Embryonic facial prominence (tissue), 1 donor: ENCODE results near the gene KCNIP4.

Experiments used
- DNase-seq: peaks from one replicate; pipeline ENCODE4 v3.0.0-alpha.2; 2016; ENCODE audit errors: extremely low spot score

The KCNIP4 gene

DNA sequence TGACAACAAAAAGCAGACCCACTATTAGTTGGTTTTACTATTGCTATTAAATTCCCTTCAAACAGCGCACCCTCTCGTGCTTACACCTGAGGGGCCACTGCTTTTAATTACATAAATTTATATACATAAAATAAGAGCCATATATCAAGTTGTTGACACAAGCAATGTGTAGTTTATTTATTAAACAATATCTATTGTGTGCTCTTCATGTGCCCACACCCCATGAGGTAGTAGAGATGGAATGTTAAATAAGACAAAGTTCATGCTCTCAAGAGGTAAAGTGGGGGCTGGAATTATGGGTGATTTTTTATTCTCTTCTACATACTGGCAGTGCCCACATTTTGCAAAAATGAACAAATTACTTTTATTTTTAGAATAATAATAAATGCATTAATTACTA, 47.3 kb downstream of the KCNIP4 start:
- no peak for DNase-seq

DNA sequence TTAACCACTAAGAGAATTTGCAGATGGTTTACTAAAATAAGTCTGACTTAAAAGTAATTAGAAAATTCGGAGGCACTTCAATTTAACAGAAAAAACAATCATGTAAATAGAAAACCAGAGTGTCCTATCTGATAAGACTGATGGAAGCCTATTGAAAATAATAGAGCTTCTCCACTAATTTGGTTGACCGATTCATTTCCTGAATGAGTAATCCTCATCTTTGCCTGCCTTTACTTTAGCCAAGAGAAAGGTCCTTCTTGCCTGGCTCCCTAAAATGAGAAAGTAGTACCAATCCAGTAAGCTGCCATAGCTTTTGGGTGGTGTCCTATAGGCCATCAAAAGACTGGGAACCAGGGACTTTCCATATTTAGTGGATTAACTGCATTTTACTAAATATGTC, 48.4 kb downstream of the KCNIP4 start:
- no peak for DNase-seq

DNA sequence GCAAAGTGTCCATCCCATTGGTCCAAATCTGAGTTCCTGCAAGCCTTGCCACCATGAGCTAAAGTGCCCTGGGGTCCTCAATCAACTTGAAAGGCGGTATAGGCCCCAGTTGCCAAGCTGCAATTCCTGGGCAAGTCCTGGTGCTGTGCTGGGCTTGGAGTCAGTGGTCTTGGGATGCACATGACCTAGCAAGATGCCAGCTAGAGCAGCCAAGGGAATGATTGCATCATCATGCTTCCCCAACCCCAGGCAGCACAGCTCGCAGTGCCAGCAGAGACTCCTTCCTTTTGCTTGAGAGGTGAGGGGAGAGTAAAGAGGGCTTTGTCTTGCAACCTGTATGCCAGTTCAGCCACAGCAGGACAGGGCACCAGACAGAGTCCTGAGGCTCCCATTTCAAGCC, 50.5 kb downstream of the KCNIP4 start:
- no peak for DNase-seq

DNA sequence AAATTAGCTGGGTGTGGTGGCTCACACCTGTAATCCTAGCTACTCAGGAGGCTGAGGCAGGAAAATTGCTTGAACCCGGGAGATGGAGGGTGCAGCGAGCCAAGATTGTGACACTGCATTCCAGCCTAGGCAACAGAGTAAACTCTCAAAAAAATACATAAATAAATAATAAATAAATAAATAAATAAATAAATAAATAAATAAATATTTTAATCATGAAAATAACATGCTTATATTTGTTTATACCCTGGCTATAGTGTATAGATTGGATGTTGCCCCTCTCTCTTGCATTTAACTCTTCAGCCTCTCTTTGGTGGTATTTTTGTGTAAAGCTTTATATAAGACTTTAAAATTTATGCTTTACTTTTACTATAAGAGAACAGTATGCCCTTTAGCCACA, 51.8 kb downstream of the KCNIP4 start:
- no peak for DNase-seq

DNA sequence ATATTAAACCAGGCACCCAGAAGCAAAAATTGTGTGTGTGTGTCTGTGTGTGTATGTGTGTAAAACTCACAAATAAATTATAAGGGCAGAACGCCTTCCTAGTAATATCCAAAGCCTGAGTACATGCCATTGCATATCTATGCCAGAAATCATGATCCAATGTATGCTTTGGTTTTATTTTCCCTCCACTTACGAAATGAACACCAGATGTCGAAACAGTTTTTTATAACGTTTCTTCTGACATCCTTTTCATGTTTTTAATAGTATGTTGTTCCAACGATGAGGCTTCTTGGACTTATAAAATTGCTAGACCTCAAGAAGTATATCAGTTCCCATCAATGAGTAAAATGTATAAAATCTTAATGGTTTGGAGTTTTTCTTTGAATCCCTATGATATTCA, 55.4 kb downstream of the KCNIP4 start:
- no peak for DNase-seq

DNA sequence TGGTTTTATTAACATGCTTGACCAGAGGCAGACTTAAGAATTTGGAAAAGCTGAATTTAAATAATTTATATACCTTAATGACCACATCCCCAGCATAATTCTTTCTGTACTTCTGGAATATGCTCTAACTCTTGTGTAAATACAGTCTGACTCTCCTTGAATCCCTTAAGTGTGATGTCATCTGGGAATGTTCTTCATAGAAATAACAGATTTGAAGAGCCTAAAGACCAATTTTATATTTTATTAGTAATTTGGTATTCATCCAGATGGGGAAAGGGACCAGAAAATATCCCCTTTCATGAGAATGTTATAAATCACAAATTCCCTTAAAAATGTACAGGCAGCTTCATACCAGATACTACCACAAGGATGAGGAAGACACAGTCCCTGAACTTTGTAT, 58.3 kb downstream of the KCNIP4 start:
- DNase-seq: no peak

DNA sequence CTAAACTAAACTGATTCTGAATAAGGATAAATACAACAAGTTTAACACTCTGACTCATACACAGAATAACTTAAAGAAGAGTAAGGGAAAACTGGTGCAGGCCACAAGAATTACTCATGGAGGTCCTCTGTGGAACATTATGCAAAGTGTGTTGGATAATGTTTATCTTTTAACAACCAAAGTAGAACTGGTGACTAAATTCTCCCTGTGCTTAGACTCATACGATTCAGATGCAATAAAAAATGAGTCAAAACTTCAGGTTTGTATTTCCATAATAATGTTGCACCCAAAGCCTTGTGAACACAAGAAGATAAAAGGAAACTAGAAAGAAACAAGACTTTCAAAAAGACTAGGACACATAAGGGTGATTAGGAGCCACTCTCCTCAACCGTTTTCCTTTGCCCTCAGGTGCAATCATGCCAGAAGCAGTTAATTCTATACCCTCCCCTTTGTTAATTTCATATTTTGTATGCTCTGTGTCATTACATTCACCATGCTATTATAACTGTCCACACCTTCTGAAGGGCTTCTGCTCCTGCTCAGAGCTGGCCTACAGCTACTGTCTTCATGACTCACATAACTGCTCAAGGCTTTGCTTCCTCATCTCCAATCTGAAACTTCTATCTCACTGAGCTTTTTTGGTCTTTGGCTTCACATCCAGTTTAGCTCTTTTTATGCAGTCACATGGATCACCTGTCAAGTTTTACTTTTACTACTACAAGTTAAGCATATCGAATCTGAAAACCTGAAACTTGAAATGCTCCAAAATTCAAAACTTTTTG, 60.2 kb downstream of the KCNIP4 start:
- no peak for DNase-seq

DNA sequence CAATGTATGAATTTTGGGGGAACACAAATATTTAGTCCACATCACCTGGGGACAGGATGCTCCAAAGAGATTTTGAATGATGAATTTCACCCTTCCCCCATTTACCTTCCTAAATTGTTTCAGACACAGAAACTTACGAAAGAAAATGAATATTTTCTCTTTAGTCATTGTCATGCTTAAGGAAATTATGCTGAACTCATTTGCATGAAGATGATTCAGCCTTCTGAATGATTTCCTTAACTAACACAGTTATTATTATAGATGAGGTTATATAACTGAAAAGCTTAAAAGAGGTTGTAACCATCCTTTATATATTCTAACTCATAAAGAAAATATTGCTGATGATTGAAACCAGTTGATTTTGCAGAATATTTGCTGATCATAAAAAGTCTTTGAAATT, 61.1 kb downstream of the KCNIP4 start:
- no peak for DNase-seq

DNA sequence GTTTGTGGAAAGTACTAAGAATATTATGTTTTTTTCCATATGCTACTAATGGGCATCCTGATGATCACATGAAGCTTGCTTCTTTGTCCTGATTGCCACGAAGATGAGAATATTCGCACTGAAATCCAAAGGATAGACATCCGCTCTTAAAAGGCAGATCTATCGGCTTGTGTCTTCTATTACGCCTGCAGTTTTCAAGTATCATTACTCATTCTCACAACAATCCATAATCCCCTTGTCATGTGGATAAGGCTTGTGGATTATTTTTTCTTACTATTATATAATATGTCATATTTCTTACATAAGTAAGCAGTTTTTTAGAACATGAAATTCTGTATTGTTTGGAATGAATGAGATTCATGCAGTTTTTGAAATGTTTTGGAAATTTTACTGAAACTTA, 62.8 kb downstream of the KCNIP4 start:
- DNase-seq: no peak

DNA sequence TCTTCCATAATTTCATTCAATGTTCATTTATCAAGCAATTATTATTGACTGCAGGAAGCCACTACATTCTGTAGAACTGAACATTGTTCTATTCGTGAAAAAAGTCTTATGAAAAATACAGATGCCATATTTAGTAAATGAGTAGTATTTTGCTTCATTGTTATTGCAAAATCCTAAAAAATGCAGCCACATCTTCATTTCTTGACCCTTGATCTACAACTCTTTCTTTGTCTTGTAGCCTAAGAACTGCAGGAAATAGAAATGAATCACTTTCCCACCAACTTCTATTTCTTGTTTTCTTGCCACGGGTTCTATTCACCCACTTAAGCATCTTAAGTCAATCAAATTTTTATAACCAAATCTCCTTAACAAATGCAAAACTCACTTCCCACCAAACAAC, 63.3 kb downstream of the KCNIP4 start:
- DNase-seq: no peak

DNA sequence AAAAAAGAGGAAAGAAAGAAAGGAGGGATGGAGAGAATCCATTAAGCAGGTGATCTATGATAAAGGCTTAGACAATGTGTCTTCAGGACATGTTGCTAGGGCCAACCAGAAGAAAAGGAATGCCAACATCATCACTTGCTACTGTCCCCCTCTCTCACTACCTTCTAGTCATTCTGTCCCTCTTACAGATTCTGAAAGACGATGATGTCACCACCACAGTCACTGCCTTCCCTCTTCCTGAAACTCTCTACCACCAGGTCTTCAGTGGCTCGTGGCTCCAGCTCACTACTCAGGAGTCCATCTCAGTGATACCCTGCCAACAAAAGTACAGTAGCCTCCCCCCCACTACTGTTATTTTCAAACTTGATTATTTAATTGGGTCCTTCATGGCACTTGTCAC, 64.0 kb downstream of the KCNIP4 start:
- DNase-seq: no peak

DNA sequence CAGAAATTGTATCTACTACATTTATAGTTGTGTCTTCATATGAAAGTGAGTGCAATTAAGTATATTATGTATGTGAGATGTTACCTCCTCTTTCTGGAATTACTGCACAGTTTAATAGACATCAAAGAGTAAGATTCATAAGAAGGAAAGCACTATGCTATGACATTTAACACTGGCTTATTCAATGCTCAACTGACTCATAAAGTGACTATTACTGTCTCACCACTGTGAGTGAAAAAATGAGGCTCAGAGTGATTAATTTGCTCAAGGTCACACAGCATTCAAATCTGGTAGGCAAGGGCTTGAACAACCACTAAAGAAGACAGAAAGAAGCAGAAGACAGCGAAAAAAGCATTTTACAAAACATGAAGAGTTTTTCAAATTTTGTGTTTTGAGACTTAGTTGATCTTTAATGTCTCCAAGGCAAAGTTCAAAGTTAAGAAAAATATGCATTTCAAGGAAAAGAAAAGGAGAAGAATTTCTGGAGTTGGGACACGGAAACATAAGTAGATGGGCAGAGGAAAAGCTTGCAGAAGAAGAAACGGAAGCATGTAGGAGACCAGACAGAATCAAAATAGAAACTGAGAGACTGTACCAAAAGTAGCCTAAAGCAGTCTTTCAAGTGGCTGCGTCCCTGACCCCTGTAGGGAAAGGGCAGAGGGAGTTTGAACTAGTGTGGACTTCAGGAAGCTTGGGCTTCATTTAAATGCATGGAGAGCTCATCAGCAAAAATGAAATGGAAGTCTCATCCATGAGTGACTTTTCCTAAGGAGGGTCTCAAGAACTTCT, 66.3 kb downstream of the KCNIP4 start:
- DNase-seq: no peak

DNA sequence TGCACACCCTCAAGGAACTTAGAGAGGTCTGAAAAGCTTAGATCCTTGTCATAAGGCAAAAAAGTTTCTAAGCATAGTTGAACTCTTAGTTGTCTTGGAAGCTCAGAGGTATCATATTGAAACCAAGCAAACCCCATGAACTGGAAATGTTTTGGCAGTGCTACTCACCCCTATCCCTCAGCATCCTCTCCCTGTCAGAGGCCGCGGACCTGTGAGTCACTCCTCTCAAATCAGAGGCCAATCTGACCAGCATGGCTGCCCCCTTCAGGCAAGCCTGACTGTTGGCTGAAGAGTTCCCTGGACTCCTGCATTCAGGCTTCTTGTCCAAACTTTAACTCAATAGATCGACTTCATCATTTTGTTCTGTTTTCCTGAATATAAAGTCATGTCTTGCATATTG, 69.4 kb downstream of the KCNIP4 start:
- DNase-seq: no peak

DNA sequence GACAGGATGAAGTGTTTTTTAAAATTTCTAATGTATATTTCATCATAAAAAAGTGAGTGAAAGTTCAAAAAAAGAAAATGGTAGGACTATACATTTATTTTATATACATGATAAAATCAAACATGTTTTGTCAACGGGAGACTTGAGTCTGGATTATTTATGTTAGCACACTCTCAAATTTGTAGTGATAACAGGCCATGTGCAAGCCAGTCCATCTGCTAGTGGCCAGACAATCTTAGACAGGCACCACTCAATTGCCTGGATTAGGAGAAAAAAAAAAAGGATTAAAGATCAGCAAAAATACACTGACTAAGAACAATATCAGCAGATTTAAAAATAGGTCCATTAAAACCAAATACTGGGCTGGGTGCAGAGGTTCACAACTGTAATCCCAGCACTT, 71.9 kb downstream of the KCNIP4 start:
- no peak for DNase-seq

DNA sequence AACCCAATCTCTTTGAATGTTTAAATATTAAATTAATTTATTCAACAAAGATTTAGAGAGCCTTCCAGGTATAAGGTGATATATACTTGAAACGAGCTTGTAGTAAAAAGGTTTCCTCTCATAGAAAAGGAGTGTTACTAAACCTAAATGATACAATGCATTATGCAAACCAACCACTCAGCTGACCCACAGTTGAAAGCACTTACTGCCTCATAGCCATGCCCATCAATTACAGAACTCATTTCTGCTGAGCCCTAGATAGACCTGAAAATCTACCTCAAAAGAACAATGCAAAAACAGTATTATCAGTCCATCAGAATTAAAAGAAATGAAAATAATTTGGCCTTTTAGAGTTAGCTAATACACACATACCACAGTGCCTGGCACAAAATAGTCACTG, 75.4 kb downstream of the KCNIP4 start:
- no peak for DNase-seq

DNA sequence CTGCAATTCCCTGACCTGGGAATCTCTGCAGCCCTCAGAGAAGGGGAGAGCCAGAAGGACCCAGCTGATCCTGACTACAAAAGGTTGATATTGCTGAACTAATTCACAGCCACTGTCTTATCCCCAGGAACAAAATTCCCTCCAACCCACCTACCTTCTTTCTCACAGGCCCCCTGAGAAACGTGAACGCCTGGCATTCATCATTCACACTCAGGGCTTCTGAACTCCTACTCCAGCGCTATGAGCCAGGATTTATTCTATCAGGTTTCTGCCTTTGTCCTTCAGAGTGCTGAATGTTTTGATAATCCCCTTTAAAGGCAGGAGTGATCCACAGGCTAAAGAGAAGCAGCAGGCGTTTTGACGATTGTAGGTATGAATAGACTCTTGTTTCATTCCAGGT, 76.5 kb downstream of the KCNIP4 start:
- no peak for DNase-seq

DNA sequence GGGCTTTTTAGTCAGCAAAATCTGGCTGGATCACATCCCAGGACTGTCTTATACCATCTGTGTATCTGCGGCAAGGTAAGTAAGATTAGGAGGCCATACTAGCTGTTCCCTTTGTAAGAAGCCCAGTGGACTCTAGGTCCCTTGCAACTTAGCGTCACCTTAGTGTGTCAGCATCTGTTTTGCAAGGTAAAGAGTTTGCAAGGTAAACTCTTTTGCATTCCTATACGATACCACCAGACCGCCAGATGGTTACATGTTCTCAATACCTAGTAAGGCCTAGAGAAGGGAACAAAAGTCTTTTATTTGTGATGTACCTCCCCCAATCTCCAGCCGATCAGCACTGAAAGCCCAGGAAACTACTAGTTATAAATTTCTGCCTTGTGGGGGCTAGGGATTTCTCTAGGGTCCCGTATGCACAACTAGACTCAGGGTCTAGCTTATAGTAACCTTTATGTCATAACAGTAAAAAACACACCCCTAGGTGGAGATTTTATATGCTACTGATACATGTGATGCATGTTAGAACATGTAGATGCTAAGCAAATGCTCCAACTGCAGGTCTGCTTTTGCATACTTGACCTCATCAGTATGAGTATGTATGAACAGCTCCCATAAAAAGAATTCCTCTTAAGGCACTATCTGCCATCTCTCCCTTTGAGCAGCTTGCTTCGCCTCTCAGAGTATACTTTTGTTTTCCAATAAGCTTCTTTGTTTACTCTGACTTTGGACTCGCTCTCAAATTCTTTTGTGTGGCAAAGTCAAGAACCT, 78.4 kb downstream of the KCNIP4 start:
- no peak for DNase-seq

DNA sequence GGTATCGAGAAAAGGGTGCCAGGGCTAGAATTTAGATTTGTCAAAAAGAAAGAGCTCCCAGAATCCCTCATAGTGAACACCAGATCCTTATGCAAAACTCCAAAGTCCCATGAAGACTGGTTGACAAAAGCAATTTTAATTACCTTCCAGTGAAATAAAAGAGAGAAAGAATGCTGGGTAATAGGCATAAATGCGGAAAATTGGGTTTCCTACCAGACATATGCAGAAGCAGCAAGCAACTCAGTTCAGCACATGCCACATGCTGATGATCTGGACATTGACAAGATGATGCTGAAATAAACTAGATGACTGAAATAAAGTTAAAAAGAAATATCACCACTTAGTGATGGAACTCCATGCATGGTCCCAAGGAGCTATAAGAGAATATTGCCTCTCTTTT, 83.9 kb downstream of the KCNIP4 start:
- DNase-seq: no peak

DNA sequence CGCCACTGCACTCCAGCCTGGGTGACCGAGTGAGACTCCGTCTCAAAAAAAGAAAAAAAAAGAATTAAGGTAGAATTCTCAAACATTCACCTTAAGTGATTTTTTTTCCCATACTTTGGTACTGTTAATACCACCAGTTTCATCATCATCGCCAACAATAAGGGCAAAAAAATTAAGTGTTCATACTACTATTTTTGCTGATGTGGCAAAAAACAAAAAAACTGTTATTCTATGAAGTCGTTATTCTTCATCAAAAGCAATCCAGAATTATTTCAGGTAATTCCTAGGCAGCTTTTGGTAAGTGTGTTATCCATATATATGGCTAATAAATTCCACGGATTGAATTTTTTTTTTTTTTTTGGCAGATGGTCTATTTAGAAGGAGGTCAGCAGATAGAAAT, 85.7 kb downstream of the KCNIP4 start:
- DNase-seq: no peak

DNA sequence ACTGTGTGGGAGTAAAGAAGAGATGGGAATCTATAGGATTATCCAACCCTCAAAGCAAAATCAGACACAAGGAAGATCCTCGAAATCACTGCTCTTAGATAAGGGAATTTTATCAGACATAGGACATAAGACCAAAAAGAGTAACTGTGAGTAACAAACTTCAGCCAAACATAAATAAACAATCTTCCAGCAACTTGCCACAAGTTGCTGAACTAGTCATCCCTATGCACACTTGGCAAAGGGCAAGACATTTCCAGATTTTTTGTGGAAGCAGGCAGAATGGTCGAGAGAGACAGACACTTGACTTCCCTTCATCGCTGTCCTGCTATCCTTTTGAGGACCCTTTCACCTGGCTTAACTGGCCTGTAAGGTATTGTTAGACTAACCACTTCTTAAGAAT, 89.6 kb downstream of the KCNIP4 start:
- no peak for DNase-seq

DNA sequence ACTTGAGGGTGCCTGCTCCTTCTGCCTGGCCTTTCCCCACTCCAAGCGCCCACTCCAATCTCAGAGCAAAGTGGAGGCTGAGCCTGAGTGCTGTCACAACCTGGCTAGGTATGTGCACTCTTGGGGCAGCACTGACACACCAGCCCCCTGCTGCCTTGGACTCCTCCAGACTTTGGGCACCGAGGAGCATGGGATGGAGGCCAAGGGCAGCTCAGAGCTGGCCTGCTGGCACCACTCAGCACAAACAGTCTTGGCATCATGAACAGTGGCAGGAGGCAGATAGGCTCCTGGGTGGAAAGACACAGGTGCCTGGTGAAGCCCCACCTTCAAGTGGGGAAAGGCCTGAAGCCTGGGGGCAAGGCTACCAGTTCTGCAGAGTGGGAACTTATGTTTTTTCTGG, 91.8 kb downstream of the KCNIP4 start:
- DNase-seq: no peak

DNA sequence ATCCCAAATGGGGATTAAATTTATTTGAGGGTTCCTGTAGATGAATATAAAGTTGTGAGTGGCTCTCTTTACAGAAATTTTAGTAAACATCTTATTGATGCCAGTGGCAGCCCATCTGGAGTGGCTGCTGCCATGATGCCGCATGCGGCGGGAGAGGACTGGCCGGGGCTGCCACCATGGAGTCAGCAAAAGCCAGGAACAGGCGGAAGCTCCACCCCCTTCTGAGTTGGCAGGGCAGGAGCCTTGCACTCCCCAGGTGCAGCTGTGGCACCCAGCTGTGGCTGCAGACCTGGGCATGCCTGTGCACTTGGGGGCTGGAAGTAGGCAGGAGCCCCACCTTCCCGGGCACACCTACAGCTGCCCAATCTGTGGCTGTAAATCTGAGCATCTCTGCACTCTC, 92.3 kb downstream of the KCNIP4 start:
- DNase-seq: no peak

DNA sequence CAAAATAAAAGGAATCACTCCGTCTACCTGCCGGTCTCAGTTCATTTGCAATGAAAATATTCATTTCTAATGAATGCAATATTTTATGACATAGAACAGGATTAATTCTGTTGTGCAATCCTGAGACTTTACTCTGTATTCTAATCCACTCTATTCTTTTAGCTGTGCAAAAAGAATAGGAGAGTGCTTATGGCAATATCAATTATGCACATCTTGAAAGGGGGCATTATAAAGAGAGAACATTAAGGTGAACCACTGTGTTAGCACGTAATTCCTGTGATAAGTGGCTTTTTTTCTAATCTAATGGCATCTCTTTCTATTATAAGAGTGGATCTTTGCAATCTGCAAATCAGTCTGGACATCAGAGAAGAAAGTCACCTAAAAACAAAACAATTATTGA, 99.5 kb downstream of the KCNIP4 start:
- DNase-seq: no peak
